Gastrocnemius medialis (tissue), 4 donors: ENCODE measurements around the gene MLPH.

Source experiments
- POLR2A ChIP-seq, 2 donors: fragments of 450-650 bp; IDR thresholded peaks; one replicate each; pipeline ENCODE4 v1.6.1; 2017; ENCODE audit warnings: antibody characterized with exemption in 2 of 2, mild to moderate bottlenecking in 2 of 2, moderate library complexity in 2 of 2
- TF ChIP-seq, protein P1 (sequence below), 5 experiments: fragments of 450-650 bp in 3 of 5; fragments of 200-600 bp in 2 of 5; sonication (generic) in 2 of 5; IDR thresholded peaks in 4 of 5; conservative IDR thresholded peaks in 1 of 5; 1 replicate in 4 of 5; 2 replicates in 1 of 5; pipeline ENCODE4 v1.5.1; 2016 to 2019; ENCODE audit warnings: antibody characterized with exemption in 5 of 5, mild to moderate bottlenecking in 3 of 5, moderate library complexity in 3 of 5

DNA sequence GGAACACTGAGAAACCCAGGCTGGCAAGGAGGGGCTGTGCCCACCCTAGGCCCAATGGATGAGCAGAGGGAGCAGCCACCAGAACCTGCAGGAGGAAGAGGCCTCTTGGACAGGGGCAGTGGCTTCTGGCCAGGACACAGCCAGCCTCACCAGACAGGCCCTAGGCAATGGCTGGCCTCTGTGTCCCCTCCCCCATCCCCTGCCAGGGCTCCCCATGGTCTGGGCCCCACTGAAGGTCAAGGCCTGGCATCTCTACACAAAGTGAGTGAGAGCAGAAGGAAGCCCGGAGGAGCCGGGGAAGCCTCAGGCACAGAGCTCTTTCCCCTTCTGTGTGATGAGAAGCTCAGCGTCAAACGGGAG is 85.7 kb downstream of the MLPH start:
- TF ChIP-seq, protein P1, sequence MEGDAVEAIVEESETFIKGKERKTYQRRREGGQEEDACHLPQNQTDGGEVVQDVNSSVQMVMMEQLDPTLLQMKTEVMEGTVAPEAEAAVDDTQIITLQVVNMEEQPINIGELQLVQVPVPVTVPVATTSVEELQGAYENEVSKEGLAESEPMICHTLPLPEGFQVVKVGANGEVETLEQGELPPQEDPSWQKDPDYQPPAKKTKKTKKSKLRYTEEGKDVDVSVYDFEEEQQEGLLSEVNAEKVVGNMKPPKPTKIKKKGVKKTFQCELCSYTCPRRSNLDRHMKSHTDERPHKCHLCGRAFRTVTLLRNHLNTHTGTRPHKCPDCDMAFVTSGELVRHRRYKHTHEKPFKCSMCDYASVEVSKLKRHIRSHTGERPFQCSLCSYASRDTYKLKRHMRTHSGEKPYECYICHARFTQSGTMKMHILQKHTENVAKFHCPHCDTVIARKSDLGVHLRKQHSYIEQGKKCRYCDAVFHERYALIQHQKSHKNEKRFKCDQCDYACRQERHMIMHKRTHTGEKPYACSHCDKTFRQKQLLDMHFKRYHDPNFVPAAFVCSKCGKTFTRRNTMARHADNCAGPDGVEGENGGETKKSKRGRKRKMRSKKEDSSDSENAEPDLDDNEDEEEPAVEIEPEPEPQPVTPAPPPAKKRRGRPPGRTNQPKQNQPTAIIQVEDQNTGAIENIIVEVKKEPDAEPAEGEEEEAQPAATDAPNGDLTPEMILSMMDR (IDR thresholded peaks at IDR 0.05 in 4 of 5, conservative IDR thresholded peaks at IDR 0.05 in 1 of 5) = no peak
- TF ChIP-seq POLR2A (IDR thresholded peaks at IDR 0.05) = no peak
